Measurements from ENCODE around the gene RAB3GAP1.
"Not testable (repeated sequence)": the region's sequence is repeated elsewhere in the genome, so short reads cannot be mapped to it uniquely, and the experiment has no call there.

Gene RAB3GAP1

DNA sequence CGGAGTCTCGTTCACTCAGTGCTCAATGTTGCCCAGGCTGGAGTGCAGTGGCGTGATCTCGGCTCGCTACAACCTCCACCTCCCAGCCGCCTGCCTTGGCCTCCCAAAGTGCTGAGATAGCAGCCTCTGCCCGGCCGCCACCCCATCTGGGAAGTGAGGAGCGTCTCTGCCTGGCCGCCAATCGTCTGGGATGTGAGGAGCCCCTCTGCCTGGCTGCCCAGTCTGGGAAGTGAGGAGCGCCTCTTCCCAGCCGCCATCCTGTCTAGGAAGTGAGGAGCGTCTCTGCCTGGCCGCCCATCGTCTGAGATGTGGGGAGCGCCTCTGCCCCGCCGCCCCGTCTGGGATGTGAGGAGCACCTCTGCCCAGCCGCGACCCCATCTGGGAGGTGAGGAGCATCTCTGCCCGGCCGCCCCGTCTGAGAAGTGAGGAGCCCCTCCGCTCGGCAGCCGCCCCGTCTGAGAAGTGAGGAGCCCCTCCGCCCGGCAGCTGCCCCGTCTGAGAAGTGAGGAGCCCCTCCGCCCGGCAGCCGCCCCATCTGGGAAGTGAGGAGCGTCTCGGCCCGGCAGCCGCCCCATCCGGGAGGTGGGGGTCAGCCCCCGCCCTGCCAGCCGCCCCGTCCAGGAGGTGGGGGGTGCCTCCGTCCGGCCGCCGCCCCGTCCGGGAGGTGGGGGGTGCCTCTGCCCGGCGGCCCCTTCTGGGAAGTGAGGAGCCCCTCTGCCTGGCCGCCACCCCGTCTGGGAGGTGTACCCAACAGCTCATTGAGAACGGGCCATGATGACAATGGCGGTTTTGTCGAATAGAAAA is 53.6 kb downstream of the RAB3GAP1 start:
- DNase-seq: not testable (repeated sequence)

DNA sequence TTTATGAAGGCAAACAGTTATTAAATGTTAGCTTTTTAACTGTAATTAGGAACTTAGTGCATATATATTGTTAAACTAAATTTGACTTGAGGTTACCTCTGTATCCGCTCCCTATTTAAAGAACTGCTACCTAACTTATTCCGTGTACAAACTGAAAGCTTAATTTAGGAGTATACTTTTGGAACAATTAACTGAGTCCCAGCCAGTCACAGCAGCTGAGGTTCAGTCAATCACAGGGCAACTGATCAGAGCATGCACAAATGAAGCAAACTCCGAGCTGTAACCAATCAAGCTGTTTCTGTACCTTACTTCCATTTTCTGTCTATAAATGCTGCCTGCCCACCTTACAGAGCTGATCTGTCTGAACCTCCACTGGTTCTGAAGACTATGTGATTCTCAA is 61.2 kb downstream of the RAB3GAP1 start:
- DNase-seq: no peak

DNA sequence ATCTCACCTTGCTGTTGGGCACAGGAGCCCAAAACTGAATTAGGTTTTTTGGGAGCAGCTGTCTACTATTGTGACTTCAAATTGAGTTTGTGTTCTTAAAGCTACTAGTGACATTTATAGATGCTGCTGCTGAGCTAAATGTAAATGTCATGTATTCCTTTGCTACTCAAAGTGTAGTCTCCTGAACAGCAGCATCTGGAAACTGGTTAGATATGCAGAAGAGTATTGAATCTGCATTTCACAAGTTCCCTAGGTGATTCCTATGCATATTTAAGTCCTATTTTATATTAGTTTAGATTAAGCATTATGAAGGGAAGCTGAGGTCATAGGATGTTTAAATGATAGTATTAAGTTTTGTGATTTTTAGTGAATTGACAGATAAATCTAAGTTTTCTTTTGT is 67.5 kb downstream of the RAB3GAP1 start:
- no peak for DNase-seq

DNA sequence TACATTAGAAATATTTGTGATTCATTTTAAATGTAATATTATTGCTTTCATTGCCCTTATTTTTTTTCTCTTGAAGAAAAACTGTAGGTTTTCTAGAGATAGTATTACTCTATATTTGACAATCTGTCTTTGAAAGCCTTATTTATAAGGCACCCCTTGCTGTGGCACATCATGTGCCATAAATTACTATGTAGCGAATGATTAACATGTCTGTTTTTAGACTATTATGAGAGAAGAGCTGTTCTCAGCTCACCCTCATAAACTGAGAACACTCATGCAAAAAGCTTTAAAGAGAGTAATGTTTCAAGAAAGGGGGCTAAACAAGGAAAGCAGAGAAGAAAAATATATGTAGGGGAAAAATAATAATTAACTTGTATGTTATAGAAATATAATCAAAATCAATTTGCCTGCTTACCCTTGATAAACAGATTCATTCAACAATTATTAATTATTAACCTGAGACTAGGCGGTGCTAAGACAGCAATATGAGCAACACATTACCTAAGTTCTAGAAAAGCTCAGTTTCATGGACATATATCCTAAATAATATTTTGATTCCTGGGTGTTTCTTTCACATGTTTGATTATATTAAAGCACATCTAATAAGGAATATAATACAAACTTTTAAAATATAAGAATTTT is 69.0 kb downstream of the RAB3GAP1 start:
- peak in 1 of 2 experiments; percentile 10 for DNase-seq

DNA sequence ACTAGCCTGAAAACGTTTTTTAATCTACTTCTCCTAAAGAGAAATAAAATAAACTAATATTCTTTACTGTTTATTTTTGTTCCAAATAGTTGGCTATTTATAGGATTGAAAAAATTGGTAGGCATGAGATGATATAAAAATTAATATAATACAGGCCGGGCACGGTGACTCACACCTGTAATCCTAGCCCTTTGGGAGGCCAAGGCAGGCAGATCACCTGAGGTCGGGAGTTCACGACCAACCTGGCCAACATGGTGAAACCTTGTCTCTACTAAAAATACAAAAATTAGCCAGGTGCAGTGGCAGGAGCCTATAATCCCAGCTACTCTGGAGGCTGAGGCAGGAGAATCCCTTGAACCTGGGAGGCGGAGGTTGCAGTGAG is 69.6 kb downstream of the RAB3GAP1 start:
- not testable (repeated sequence) for DNase-seq

DNA sequence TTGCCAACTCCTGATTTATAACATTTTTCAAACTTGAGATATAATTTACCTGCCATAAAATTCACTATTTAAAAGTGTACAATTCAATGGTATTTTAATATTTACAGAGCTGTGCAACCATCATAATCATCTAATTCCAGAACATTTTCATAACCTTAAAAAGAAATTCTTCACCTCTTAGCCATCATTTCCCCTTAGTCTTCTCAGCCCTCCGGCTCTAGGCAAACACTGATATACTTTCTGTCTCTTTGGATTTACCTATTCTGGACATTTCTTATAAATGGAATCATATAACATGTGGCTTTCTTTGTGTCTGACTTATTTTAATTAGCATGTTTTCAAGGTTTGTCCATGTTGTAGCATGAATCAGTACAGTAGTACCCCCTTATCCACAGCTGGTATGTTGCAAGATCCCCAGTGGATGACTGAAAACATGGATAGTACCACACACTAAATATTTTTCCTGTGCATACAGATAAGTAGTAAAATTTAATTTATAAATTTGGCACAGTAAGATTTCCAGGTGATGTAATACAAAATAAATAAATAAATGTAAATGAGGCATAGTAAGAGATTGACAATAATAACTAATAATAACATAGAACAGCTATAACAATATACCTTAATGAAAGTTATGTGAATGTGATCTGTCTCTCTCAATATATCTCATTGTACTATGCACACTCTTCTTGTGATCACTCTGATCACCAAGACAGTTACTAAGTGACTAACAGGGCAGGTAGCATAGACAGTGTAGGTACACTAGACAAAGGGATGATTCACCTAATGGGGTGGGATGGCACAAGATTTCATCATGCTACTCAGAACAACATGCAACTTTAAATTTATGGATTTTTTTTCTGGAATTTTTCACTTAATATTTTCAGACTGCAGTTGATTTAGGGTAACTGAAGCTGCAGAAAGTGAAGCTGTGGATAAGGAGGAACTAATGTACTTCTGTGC is 73.1 kb downstream of the RAB3GAP1 start:
- no peak for DNase-seq

DNA sequence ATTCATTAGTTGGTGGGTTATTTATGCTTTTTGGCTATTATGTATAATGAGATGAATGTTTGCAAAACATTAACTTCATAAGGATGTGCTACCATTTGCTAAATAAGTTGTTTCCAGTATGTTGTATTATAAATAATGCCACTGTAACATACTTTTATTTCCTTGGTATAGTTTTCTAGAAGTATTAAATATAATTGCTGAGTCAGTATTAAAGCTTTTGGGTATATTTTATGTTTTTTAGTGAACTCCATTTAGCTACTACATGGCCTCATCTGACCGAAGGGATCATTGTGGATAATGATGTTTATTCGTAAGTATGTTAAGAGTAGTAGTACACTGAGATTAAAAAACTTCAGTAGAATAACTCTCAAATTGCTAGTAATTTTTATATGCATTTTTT is 73.8 kb downstream of the RAB3GAP1 start:
- no peak for DNase-seq

DNA sequence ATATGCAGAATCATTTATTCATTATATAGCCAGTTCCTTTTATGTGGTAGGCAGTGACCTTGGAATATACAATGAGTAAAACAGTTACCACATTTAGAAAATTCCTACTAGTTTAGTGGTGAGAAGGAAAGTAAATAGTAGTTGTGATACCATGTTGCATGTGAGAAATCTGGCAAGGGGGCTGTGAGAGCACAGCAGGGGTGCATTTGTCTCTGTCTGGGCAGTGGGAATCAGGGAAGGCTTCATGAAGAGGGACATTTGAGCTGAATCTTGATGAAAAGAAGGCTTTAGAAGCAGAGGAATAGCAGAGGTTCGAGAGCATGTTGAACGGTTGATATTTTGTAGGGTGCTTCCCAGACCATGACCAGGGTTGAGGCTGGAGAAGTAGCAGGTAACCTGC is 78.7 kb downstream of the RAB3GAP1 start:
- DNase-seq: no peak

DNA sequence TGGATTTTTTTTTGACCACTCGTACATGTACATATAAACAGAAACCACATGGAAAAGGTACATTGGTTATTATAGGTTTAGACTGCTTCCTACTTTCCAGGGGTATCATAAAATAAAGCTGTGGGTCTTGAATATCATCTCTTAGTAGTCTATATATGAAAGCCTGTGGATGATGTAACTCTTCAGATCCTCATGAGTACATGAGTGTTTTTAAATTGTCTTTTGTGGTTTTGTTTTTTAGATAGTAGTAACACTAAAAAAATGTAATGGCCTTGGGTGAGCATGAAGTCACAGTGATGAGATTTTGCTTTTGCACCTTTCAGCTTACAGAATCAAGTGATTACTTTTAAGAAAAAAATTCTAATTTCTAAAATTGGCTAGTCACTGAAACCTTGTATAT is 80.2 kb downstream of the RAB3GAP1 start:
- DNase-seq: no peak

DNA sequence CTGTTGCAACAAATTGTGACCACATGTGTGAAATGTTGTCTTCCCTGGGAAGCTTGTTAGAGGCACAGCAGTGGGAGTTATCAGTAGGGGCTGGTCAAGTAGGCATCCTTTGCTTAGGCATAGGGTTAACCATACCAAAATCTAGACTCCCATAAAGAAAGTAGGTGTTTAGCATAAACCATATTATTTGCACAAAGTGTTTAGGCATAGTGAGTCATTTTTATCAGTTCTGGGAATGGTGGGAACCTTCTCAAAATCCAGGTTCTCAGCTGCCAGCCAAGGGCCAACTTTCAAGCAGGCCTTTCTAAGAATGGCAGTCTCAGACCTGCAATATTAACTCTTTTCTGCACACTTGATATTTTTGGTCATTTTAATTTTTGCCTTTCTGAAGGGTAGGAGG is 88.5 kb downstream of the RAB3GAP1 start:
- DNase-seq: no peak

DNA sequence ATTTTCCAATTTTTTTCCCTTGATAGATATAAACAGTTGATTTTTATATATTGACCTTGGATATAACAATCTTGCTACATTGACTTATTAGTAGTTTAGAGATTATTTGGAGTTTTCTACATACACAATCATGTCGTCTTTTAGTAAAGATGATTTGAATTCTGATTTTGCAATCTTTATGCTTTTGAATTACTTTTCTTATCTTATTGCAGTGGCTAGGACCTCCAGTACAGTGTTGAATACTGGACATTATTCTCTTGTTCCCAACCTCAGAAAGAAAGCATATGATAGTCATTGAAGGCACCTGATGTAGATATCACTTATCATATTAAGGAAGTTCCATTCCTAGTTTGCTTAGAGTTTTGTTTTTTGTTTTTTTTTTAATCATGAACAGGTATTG is 90.2 kb downstream of the RAB3GAP1 start:
- DNase-seq: no peak

DNA sequence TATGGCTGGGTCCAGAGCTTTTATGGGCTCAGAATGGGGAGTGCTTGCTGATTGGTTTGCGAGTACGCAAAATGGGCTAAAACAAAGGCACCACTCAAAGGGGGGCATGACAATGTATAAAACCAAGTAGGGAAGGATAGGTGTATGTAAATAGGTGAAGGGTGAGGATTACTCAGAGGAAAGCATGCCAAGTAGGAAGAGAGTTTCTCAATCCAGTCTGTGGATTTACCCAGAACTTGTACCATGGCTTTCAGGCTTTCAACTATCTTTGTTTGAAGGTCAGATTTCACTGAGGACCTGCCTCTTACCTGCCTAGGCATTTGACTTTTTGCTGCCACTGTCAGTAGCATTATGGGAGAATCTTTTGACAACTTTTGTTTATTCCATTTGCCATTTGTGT is 92.3 kb downstream of the RAB3GAP1 start:
- DNase-seq: no peak

DNA sequence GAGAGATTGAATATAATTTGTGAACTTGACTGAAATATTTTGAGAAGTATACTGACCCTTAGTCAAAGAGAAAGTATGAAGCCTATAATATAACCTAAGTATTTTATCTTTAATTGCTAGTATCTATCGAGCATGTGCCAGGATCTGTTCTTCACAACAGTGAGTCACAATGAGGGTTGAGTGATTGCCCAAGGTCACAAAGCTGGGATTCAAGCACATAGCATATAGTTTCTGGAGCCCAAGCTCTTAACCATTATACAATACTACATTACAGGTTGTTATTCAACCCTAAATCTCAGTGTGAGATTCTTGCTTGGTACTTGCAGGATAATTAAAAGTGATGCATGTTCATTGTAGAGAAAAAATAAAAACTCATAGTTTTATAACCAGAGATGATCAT is 97.2 kb downstream of the RAB3GAP1 start:
- DNase-seq: no peak

DNA sequence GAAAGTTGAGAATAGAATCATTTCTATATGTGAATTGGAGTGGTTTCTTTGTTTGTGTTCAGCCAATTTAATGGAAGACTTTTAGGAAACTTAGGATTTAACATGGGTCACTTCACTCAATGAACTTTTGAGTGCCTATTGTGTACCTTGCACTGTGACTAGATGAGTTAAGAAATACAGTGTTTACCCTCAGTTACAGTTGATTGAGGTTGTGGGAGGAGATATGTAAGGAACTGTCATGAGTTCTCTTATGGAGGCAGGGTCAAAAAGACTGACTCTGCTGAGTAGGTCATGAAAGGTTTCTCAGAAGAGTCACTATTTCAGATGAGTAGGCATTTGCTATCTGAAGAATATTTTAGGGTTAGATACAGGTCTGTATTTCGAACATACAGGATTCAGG is 98.6 kb downstream of the RAB3GAP1 start:
- DNase-seq: no peak

DNA sequence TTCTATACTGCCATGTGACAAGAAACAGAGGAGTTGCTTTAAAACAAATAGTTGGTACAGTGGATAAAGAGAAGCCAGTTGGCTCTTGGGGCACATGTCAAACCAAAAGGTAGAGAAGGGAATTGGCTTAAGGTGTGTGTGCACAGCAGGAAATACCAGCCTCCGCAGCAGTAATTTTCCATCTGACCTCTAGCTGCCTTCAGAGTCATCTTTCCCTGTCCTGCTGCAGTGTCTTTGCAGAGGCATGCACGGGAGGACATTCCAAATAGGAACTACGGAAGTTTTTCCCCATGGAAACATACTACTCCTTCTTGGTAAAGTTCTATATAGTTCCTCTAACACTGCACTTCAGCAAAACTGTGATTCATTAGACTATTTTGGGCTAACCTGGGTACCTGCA is 99.5 kb downstream of the RAB3GAP1 start:
- no peak for DNase-seq

DNA sequence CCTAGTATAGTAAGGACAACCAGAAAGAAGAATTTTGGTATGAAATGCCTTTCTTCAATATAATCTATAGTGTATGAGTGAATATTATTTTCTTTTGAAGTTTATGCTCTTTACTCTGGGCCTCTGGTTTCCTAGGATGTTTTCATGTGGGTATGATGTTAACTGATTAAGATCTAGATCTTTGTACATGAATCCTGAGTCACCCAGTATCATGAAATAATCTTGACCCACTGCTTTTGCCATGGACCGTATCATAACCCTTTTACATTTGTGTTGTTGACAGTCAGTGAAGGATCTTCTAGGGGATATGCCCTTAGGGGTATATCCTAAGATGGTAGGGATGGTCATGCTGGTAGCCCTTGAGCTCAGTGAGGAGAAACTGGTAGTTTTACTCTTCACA is 100.3 kb downstream of the RAB3GAP1 start:
- no peak for DNase-seq

DNA sequence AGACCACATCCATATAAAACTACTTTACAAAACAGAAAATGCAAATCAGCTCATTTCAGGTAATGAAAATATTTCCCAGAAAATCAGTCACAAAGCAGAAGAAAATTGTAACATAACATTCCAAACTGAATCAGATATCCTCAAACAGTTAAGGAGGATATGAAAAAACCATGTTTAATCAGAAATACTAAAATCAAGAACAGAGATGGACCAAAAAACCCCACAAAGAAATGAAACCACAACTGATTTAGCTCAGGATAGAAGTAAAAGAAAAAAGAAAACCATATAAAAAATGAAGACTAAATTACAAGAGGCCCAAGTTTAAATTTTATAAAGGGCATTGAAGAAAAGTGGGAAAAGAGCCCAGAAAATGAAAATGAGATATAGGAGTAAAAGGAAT is 102.9 kb downstream of the RAB3GAP1 start:
- DNase-seq: no peak

DNA sequence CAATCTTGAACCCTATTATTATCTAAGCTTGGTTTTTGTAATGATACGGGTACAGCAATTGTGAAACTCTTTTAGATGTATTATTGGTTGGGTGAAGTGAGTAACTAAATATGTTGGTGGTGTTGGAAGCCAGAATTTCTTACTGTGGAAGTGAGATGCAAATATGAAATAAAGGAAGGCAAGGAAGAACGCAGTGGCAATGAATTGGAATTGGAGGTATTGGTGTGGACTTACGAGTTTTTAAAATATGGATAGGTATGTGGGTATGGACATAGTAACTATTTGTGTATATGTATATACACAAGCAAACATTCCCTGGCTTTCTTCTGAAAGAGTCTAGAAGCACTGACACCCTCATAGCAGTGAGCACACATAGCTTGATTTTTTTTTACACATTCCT is 105.8 kb downstream of the RAB3GAP1 start:
- DNase-seq: no peak

DNA sequence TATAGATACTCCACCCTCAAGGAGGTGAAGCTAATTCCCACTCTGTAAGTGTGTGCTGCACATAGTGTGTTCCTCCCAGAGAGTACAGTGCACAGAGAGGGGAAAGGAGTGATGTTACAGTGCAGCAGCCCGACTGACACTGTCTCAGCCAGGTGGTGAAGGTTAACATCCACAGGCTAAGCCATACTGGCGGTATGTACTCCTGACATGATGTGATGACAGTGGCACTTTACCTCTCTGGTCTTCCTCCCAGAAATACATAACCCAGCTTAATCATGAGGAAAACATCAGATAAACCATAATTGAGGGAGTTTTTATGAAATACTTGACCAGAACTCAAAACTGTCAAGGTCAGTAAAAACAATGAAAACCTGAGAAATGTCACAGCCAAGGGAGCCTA is 107.1 kb downstream of the RAB3GAP1 start:
- no peak for DNase-seq

DNA sequence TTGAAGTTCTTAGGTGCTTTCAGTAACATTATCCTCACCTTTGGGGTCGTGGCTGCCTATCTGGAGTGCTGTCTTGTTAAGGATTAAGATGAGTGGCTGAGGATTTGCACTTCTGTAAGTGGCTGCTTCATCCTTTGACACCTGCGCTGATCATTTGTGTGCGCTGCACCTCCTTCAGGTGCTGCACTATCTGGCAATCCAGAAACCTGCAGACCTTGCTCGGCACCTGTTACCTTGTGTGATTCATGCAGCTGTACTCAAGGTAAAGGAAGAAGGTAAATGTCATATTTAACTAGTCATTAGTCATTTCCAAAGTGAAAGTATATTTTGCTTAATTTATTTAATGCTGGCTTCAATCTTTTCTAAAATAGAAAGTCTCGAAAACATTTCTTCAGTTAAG is 110.3 kb downstream of the RAB3GAP1 start:
- peak in 1 of 2 experiments; percentile 14 for DNase-seq

DNA sequence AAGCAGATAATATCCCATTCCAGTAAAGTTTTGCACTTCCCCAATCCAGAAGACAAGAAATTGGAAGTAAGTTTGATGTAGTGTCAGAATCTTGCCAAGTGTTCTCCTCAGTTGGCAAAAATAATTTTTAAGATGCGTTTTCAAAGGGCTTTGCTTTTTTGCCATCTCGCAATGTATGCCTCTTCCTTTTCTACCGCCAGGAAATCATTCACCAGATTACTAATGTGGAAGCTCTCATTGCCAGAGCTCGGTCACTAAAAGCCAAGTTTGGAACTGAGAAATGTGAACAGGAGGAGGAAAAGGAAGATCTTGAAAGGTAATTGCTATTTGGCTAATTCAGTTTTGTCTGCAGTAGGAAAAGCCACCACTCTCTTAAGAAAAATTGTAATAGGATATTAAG is 110.7 kb downstream of the RAB3GAP1 start:
- DNase-seq: no peak

DNA sequence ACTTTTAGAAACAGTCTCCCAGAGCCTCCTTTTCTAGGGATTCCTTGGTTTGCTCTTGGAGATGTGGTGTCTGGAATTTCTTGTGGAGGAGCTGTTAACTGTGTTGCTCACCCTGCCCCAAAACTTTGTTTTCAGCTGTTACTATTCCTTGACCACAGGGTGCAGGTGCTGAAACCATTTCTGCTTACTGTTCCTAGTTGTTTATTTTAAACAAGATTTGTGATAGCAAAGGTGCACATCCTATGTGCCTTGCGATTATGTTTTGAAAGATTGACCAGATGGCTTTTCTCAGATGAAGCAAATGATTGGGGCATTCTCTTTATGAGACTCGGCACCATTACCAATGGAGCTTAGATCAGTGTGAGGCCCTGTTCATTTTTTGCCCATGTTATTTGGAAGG is 111.2 kb downstream of the RAB3GAP1 start:
- peak in 1 of 2 experiments; percentile 12 for DNase-seq

DNA sequence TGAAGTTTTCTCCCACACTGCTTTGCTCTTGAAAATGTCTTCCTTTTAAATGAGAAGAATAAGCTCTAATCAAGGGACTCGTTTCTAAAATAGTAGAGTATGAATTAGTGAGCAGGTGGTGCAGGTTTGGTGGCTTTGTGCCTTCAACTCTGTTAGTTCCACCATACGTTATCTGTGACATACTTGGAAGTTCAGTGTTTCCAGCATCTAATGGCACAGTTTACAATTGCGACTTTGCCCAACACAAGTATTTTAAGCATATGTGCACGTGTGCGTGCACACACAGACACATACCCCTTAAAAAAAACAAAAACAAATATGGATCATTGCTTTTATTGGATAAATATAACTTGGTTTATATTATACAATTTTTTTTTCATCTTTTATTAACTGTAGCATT is 111.8 kb downstream of the RAB3GAP1 start:
- DNase-seq: peak in 1 of 2 experiments; percentile 28

DNA sequence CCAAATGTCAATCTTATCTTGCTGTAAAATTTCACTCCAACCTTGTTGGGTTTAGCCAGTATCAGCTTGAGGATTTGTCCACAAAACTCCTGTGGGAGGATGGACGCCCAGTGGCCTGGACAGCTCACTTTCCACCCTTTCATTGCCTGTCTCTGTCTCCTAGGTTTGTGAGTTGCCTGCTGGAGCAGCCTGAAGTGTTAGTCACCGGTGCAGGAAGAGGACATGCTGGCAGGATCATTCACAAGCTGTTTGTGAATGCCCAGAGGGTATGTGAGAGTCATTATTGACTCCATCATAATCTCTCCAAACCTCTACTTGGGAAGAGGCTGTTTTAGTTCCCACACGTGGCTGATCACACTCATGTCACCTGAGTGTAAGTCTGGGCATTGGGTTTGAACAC is 112.3 kb downstream of the RAB3GAP1 start:
- DNase-seq: peak; percentile 43 to 89

All from NCI-H2081 (cell line).